Measurements from ENCODE around the gene NPNT.

DNA sequence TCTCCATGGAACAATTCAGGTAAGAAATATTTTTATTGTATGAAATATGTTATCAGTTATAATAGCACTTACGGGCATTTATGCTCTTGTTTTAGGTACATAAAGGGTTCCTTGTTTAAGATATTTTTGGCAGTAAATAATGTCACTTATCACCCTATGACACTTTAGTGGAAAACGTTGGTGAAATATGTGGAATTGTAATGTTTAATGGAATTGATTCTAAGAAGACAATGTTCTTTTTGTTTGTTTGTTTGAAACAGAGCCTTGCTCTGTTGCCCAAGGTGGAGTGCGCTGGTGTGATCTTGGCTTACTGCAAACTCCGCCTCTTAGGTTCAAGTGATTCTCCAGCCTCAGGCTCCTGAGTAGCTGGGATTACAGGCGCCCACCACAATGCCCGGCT, 17.4 kb downstream of the NPNT start:
- TF ChIP-seq, protein P1, sequence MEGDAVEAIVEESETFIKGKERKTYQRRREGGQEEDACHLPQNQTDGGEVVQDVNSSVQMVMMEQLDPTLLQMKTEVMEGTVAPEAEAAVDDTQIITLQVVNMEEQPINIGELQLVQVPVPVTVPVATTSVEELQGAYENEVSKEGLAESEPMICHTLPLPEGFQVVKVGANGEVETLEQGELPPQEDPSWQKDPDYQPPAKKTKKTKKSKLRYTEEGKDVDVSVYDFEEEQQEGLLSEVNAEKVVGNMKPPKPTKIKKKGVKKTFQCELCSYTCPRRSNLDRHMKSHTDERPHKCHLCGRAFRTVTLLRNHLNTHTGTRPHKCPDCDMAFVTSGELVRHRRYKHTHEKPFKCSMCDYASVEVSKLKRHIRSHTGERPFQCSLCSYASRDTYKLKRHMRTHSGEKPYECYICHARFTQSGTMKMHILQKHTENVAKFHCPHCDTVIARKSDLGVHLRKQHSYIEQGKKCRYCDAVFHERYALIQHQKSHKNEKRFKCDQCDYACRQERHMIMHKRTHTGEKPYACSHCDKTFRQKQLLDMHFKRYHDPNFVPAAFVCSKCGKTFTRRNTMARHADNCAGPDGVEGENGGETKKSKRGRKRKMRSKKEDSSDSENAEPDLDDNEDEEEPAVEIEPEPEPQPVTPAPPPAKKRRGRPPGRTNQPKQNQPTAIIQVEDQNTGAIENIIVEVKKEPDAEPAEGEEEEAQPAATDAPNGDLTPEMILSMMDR (IDR thresholded peaks at IDR 0.05): no peak
- TF ChIP-seq POLR2A (IDR thresholded peaks at IDR 0.05; ENCODE audit: low read depth): no peak
- TF ChIP-seq POLR2AphosphoS5 (IDR thresholded peaks at IDR 0.05): no peak
